ENCODE data around the gene FILIP1L.

Gene FILIP1L

DNA sequence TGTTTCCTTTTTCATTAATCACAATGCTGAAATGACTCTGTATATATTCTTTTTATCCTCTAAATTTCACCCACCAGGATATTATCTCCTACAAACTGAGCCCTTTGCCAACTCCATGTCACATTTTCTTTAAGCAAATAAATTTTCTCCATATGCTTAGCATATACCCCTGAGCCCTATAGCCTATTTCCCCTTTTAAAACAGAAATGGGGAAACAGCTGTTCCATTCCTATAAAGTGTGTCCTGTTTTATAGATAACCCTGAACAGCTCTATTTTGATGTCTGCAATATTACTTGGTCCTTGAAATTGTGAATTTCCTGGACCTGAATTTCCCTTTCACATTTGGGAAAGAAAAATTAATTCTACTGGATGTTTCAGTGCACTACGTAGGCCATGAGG is 15.6 kb upstream of the FILIP1L start:
- no peak for TF ChIP-seq CTCF (IDR thresholded peaks at IDR 0.05; ENCODE audit: borderline replicate concordance, control extremely low read depth, extremely low read depth, insufficient read depth, missing control alignments)
- in situ Hi-C loops (cut with MboI; ENCODE audit: low sequenced_read_pairs, unreplicated experiment), result no loop called here
- no peak for DNase-seq (ENCODE audit: low spot score)

DNA sequence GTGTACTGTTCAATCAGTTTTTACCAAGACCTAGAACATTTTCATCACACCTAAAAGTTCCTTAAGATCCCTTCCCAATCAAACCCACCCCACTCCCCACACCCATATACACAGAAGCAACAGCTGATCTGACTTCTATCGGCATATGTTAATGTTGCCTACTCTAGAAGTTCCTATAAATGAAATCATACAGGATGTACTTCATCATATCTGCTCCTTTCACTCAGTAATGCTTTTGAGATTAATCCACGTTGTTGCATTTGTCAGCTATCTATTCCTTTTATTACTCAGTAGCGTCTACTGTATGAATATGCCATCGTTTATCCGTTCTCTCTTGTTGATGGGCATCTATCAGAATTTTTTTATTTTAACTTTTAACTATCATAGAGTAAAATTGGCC is 14.3 kb upstream of the FILIP1L start:
- no peak for DNase-seq (ENCODE audit: low spot score)
- no peak for TF ChIP-seq CTCF (IDR thresholded peaks at IDR 0.05; ENCODE audit: borderline replicate concordance, control extremely low read depth, extremely low read depth, insufficient read depth, missing control alignments)
- in situ Hi-C loops (cut with MboI; ENCODE audit: low sequenced_read_pairs, unreplicated experiment), result no loop called here

DNA sequence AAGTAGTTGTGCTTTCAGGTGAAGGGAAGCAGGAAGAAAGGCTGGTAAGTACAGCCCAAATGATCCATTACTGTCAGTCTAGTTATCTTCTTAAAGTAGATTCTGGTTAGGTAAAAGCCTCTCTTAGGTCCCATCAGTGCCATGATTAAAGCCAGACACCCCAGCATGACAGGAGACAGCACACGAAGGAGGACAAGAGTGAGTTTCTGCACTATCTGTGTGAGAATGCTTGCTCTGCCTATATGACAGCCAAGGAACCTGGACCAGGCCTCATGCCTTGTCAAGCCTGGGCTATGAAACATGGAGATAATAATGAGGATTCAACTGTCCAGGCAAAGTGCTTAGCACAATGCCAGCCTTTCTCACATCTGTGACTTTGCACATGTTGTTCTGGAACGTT is 13.5 kb upstream of the FILIP1L start:
- no peak for DNase-seq (ENCODE audit: low spot score)
- in situ Hi-C loops (cut with MboI; ENCODE audit: low sequenced_read_pairs, unreplicated experiment), result no loop called here
- TF ChIP-seq CTCF (IDR thresholded peaks at IDR 0.05; ENCODE audit: borderline replicate concordance, control extremely low read depth, extremely low read depth, insufficient read depth, missing control alignments), result no peak

- TF ChIP-seq CTCF (IDR thresholded peaks at IDR 0.05; ENCODE audit: borderline replicate concordance, control extremely low read depth, extremely low read depth, insufficient read depth, missing control alignments), result no peak
- in situ Hi-C loops (cut with MboI; ENCODE audit: low sequenced_read_pairs, unreplicated experiment), result no loop called here
These were observed 11.0 kb upstream of the FILIP1L start for GRCh38 chr3:100125161-100125938.

GRCh38 chr3:100124201-100124761 is 10.0 kb upstream of the FILIP1L start:
- no peak for DNase-seq (ENCODE audit: low spot score)
- TF ChIP-seq CTCF (IDR thresholded peaks at IDR 0.05; ENCODE audit: borderline replicate concordance, control extremely low read depth, extremely low read depth, insufficient read depth, missing control alignments), result no peak
- in situ Hi-C loops (cut with MboI; ENCODE audit: low sequenced_read_pairs, unreplicated experiment), result no loop called here

More at GRCh38 chr3:100125161-100125938, 11.0 kb upstream of the FILIP1L start:
- DNase-seq (ENCODE audit: low spot score), result no peak

- in situ Hi-C loops (cut with MboI; ENCODE audit: low sequenced_read_pairs, unreplicated experiment), result no loop called here
- no peak for DNase-seq (ENCODE audit: low spot score)
- TF ChIP-seq CTCF (IDR thresholded peaks at IDR 0.05; ENCODE audit: borderline replicate concordance, control extremely low read depth, extremely low read depth, insufficient read depth, missing control alignments), result no peak
These were observed 8.8 kb upstream of the FILIP1L start for GRCh38 chr3:100123112-100123511.
